Colonic mucosa (tissue), 4 donors: ENCODE measurements around the gene RAB3IP. TPM values are rescaled to one million over a fixed set of nuclear protein-coding genes. Genes with fewer than 3 reads are reported as not detected.

ENCODE experiments used
- DNase-seq: peaks from one replicate; pipeline ENCODE4 v3.0.0-alpha.2; 2020
- H3K27ac ChIP-seq: fragments of 200-600 bp; one replicate; pipeline ENCODE4 v1.8.0; 2021
- H3K27me3 ChIP-seq: fragments of 200-600 bp; one replicate; pipeline ENCODE4 v1.8.0; 2021
- H3K36me3 ChIP-seq: fragments of 200-600 bp; one replicate; pipeline ENCODE4 v1.8.0; 2021
- H3K4me1 ChIP-seq: fragments of 200-600 bp; one replicate; pipeline ENCODE4 v1.8.0; 2021; ENCODE audit warnings: mild to moderate bottlenecking
- H3K4me3 ChIP-seq: fragments of 200-600 bp; one replicate; pipeline ENCODE4 v1.8.0; 2021
- H3K9ac ChIP-seq, 2 donors: one replicate each; pipeline ENCODE4 v1.7.0; 2013; ENCODE audit warnings: control low read depth in 2 of 2, low read depth in 2 of 2, low read length in 2 of 2
- H3K9me3 ChIP-seq: fragments of 200-600 bp; one replicate; pipeline ENCODE4 v1.8.0; 2021
- CTCF ChIP-seq: fragments of 200-600 bp; IDR thresholded peaks from one replicate; pipeline ENCODE4 v1.8.0; 2022; ENCODE audit warnings: antibody characterized with exemption, mild to moderate bottlenecking
- intact Hi-C: fragments of 100-400 bp; cut with DNase I; formaldehyde crosslinking; loops from one replicate; pipeline ENCODE4 v1.14.1; 2022
- total RNA-seq, 2 donors: library from RNA; stranded (reverse); fragmentation: NEBNext Ultra II Directional in 1 of 2; extraction: Animal tissue kit (Norgen Biotek cat#: 25700) in 1 of 2; gene quantifications; one replicate each; pipeline ENCODE4 v1.2.1, GENCODE V29; 2021
- donor health status: healthy.
- donor health status: DM: no; HTN: no; CAD: no.
- donor health status: DM: no; HTN: no; CAD: no.

Gene RAB3IP
- total RNA-seq, 2 donors from 2014 or later, result 34.5 to 43.6 TPM

GRCh38 chr12:69714542-69714941, 24.1 kb upstream of the RAB3IP start:
- intact Hi-C loops, result no loop called here
- H3K4me3 ChIP-seq, result no peak overlapping the region
- no peak for DNase-seq
- no peak overlapping the region for H3K9ac ChIP-seq
- no peaks in the 10 kb centered on the region for H3K4me1 ChIP-seq
- H3K9me3 ChIP-seq, result no peaks in the 10 kb centered on the region
- no peaks in the 10 kb centered on the region for H3K36me3 ChIP-seq
- H3K27ac ChIP-seq, result no peak overlapping the region
- no peak for TF ChIP-seq CTCF
- H3K27me3 ChIP-seq, result no peaks in the 10 kb centered on the region

DNA sequence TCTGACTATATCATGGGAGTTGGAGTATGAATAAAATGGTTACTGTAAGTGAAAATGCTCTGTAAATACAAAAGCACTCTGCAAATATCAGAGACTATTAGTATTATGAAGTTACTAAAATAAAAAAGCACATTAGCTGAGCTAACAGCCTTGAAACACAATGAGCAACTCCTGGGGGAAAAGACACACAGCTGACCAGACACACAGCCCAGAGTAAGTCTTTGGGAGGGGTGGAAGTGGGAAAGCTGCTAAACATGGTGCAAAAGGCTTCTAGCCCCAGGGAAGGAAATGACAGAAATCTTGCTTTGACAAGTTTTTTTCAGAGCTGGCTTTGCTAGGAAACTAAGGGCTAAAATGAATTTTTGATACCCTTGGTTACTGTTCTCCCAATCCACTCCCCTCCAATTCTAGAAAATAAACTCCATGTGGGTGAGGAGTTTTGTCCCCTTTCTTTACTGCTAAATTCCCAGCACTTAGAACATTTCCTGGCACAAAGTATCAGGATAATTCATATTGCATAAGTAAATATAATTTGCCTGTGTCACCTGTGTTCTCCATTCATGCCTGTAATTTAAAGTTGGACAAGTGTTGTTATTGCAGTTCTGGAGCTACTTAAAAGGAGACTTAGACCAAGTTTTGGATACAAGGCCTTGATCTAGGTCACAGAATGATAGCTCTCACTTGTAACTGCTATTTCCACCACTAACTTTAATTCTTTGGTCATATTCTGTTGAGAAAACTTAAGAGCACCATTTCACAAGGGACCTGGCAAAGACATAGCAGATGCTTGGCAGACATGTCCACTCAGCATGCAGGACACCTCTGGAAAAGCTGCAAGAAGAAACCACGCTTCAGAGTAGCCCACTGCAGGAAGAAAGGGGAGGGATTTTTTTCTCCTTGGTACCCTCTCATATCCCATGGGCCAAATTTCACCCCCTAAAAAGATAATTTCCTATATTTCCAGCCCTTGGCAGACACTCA, 19.0 kb upstream of the RAB3IP start:
- Histone ChIP-seq H3K27me3 (no peaks in the 10 kb centered on the region), H3K9ac (no peak overlapping the region), H3K36me3 (no peaks in the 10 kb centered on the region), H3K4me3 (no peak overlapping the region), H3K27ac (no peak overlapping the region), H3K4me1 (no peaks in the 10 kb centered on the region), H3K9me3 (no peaks in the 10 kb centered on the region)
- intact Hi-C loops, result no loop called here
- TF ChIP-seq CTCF, result no peak
- DNase-seq, result no peak

GRCh38 chr12:69720750-69721149, 17.9 kb upstream of the RAB3IP start:
- Histone ChIP-seq H3K27me3 (no peaks in the 10 kb centered on the region), H3K36me3 (no peaks in the 10 kb centered on the region), H3K9ac (no peak overlapping the region), H3K27ac (no peak overlapping the region), H3K4me3 (no peak overlapping the region), H3K9me3 (no peaks in the 10 kb centered on the region), H3K4me1 (no peaks in the 10 kb centered on the region)
- DNase-seq, result no peak
- intact Hi-C loops, result no loop called here
- TF ChIP-seq CTCF, result no peak

- Histone ChIP-seq H3K9ac (no peak overlapping the region), H3K27ac (no peak overlapping the region), H3K36me3 (no peaks in the 10 kb centered on the region), H3K9me3 (no peaks in the 10 kb centered on the region), H3K4me1 (no peaks in the 10 kb centered on the region), H3K27me3 (no peaks in the 10 kb centered on the region), H3K4me3 (no peak overlapping the region)
- no peak for DNase-seq
- no peak for TF ChIP-seq CTCF
- intact Hi-C loops, result no loop called here
These were observed 11.7 kb upstream of the RAB3IP start for GRCh38 chr12:69726922-69727321.

DNA sequence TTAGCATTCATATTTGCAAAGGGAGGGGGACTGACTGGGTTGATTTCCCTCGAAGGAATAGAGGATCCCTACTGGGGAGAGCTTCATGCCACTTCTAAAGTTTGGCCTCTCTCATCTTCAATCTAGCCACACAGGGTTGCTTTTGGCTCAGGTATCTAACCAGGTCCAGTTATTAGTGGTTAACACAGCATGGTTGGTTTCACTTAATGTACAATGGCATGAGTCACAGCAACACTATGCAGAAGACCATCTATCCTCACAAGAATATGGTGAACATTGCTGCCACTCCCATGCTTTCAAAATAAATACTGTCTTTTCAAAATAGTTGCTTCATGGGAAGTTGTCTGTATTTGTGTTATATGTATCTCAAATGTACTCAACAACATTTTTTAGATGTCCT, 6.6 kb upstream of the RAB3IP start:
- H3K36me3 ChIP-seq, result no peaks in the 10 kb centered on the region
- H3K27me3 ChIP-seq, result no peaks in the 10 kb centered on the region
- intact Hi-C loops, result no loop called here
- H3K4me1 ChIP-seq, result no peaks in the 10 kb centered on the region
- TF ChIP-seq CTCF, result no peak
- no peaks in the 10 kb centered on the region for H3K9me3 ChIP-seq
- no peak overlapping the region for H3K9ac ChIP-seq
- no peak overlapping the region for H3K27ac ChIP-seq
- H3K4me3 ChIP-seq, result no peak overlapping the region
- DNase-seq, result no peak
